Natural killer cell (primary cell): ENCODE data around the gene STK38L. TPM values are rescaled to one million over a fixed set of nuclear protein-coding genes. Genes with fewer than 3 reads are reported as not detected.

Experiments used
- ATAC-seq, 3 donors: fragments of 150-1000 bp in 2 of 3; fragments of 200-7000 bp in 1 of 3; cut with Tn5 transposase; 1 replicate in 1 of 3; 2 replicates in 2 of 3; pipeline ENCODE4 v1.10.0; 2021; ENCODE audit warnings: mild to moderate bottlenecking in 2 of 3, moderate library complexity in 2 of 3
- DNase-seq, 2 donors: peaks; one replicate each; pipeline versions ENCODE4 v3.0.0 to v3.0.0-alpha.2; 2013 to 2021; ENCODE audit warnings: mixed read lengths in 1 of 2
- H3K27ac ChIP-seq: one replicate; pipeline ENCODE4 v1.5.1; 2013; ENCODE audit warnings: mild to moderate bottlenecking, low read length
- H3K27me3 ChIP-seq: one replicate; pipeline ENCODE4 v1.6.1; 2013; ENCODE audit warnings: low read length; ENCODE audit not compliant: control insufficient read depth, insufficient read depth
- H3K36me3 ChIP-seq: one replicate; pipeline ENCODE4 v1.6.1; 2013; ENCODE audit warnings: low read length; ENCODE audit not compliant: control insufficient read depth, insufficient read depth
- H3K4me1 ChIP-seq: one replicate; pipeline ENCODE4 v1.6.1; 2013; ENCODE audit warnings: low read length; ENCODE audit not compliant: control insufficient read depth, insufficient read depth
- H3K4me3 ChIP-seq: one replicate; pipeline ENCODE4 v1.5.1; 2013; ENCODE audit warnings: low read length
- H3K9me3 ChIP-seq: one replicate; pipeline ENCODE4 v1.6.1; 2013; ENCODE audit warnings: low read length; ENCODE audit not compliant: control insufficient read depth, insufficient read depth
- H3K27ac Mint-ChIP-seq, 2 donors: one replicate each; pipeline ENCODE4 v1.8.0; 2022; ENCODE audit warnings: mild to moderate bottlenecking in 2 of 2, mixed read lengths in 2 of 2, moderate library complexity in 1 of 2
- H3K27me3 Mint-ChIP-seq, 2 donors: one replicate each; pipeline ENCODE4 v1.8.0; 2022; ENCODE audit warnings: low read depth in 2 of 2, mixed read lengths in 2 of 2
- H3K36me3 Mint-ChIP-seq: one replicate; pipeline ENCODE4 v1.8.0; 2022; ENCODE audit warnings: mixed read lengths
- H3K4me1 Mint-ChIP-seq, 2 donors: one replicate each; pipeline ENCODE4 v1.8.0; 2022; ENCODE audit warnings: mixed read lengths in 2 of 2
- H3K4me3 Mint-ChIP-seq: one replicate; pipeline ENCODE4 v1.8.0; 2022; ENCODE audit warnings: mild to moderate bottlenecking, moderate library complexity, mixed read lengths
- H3K9me3 Mint-ChIP-seq, 2 donors: one replicate each; pipeline ENCODE4 v1.8.0; 2022; ENCODE audit warnings: mixed read lengths in 2 of 2
- CTCF ChIP-seq: fragments of 200-600 bp; IDR thresholded peaks from one replicate; pipeline ENCODE4 v1.8.0; 2022; ENCODE audit warnings: antibody characterized with exemption
- WGBS: methylation state at CpG from one replicate; pipeline ENCODE4 v1.1.7; 2013; ENCODE audit warnings: missing lambda C conversion rate; ENCODE audit not compliant: insufficient coverage; 5-methylcytosine and 5-hydroxymethylcytosine counted together
- intact Hi-C: fragments of 100-400 bp; cut with micrococcal nuclease; formaldehyde crosslinking; loops from one replicate; pipeline ENCODE4 v1.14.2; 2022
- total RNA-seq, 4 donors: library from RNA; stranded (reverse); fragments of 120-200 nt in 1 of 4; gene quantifications; one replicate each; pipeline versions ENCODE4 v1.2.3 to v1.2.4, GENCODE V29; 2013 to 2022

Gene STK38L
- total RNA-seq, 3 donors from 2014 or later (not counting 1 experiment from before 2014, with no cell fraction given): 14.0 to 17.0 (median 15.0) TPM

GRCh38 chr12:27331291-27331926, 87.3 kb downstream of the STK38L start:
- WGBS: 38% methylated on average over 5 of the region's 7 CpGs
- no peak for TF ChIP-seq CTCF
- Histone ChIP-seq H3K36me3 (no peaks in the 10 kb centered on the region), H3K27me3 (peaks cover 20% of the 10 kb centered on the region), H3K27ac (no peak overlapping the region), H3K4me3 (no peak overlapping the region), H3K4me1 (peaks cover 12% of the 10 kb centered on the region), H3K9me3 (no peaks in the 10 kb centered on the region)
- DNase-seq (no peak), ATAC-seq (no peak)
- Mint-ChIP-seq H3K27ac (no peak overlapping the region), H3K9me3 (no peaks in the 10 kb centered on the region), H3K4me1 (peaks cover 14 to 16% of the 10 kb centered on the region in 2 donors), H3K27me3 (peaks cover 38 to 47% of the 10 kb centered on the region in 2 donors), H3K4me3 (no peak overlapping the region), H3K36me3 (no peaks in the 10 kb centered on the region)
- intact Hi-C loops: no loop called here

- no peak for TF ChIP-seq CTCF
- no peaks in the 10 kb centered on the region for H3K36me3 Mint-ChIP-seq
- no peak overlapping the region for H3K27ac Mint-ChIP-seq
- no peak overlapping the region for H3K4me3 ChIP-seq
- DNase-seq (no peak), ATAC-seq (no peak)
- H3K4me3 Mint-ChIP-seq: peak overlapping the region; percentile 77
- H3K27ac ChIP-seq: no peak overlapping the region
- H3K9me3 ChIP-seq: no peaks in the 10 kb centered on the region
- H3K9me3 Mint-ChIP-seq: no peaks in the 10 kb centered on the region
- intact Hi-C loops: no loop called here
- H3K4me1 ChIP-seq: peaks cover 12% of the 10 kb centered on the region
- no peaks in the 10 kb centered on the region for H3K36me3 ChIP-seq
- peaks cover 14 to 16% of the 10 kb centered on the region in 2 donors for H3K4me1 Mint-ChIP-seq
- peaks cover 20% of the 10 kb centered on the region for H3K27me3 ChIP-seq
- 47% methylated on average over 3 of the region's 3 CpGs for WGBS
- H3K27me3 Mint-ChIP-seq: peaks cover 38 to 47% of the 10 kb centered on the region in 2 donors
Observed at GRCh38 chr12:27331927-27332324, 87.8 kb downstream of the STK38L start.

- no peak for TF ChIP-seq CTCF
- Histone ChIP-seq H3K4me3 (no peak overlapping the region), H3K9me3 (no peaks in the 10 kb centered on the region), H3K36me3 (no peaks in the 10 kb centered on the region), H3K4me1 (peaks cover 12% of the 10 kb centered on the region), H3K27ac (no peak overlapping the region), H3K27me3 (peaks cover 20% of the 10 kb centered on the region)
- peaks cover 38 to 51% of the 10 kb centered on the region in 2 donors for H3K27me3 Mint-ChIP-seq
- 18% methylated on average over 10 of the region's 10 CpGs for WGBS
- intact Hi-C loops: no loop called here
- no peaks in the 10 kb centered on the region for H3K9me3 Mint-ChIP-seq
- H3K36me3 Mint-ChIP-seq: no peaks in the 10 kb centered on the region
- no peak for ATAC-seq
- DNase-seq: no peak
- H3K4me1 Mint-ChIP-seq: peaks cover 14 to 16% of the 10 kb centered on the region in 2 donors
- H3K4me3 Mint-ChIP-seq: peak overlapping the region; percentile 77
- no peak overlapping the region for H3K27ac Mint-ChIP-seq
Observed at GRCh38 chr12:27332407-27332713, 88.3 kb downstream of the STK38L start.
